Motor neuron (in vitro differentiated cells): Measurements from ENCODE around the gene NUMA1. TPM values are rescaled to one million over a fixed set of nuclear protein-coding genes. Genes with fewer than 3 reads are reported as not detected.

ENCODE experiments used
- ATAC-seq, 8 experiments: fragments of 200-7000 bp; cut with Tn5 transposase; replicated peaks in 6 of 8; 2 replicates each; pipeline ENCODE4 v1.8.0; 2021; ENCODE audit warnings: mild to moderate bottlenecking in 8 of 8, moderate library complexity in 8 of 8
- H3K27ac ChIP-seq, 2 donors: fragments of 250-450 bp; sonication (Bioruptor Pico); 2 replicates each; pipeline ENCODE4 v1.9.0; 2021; ENCODE audit warnings: antibody characterized with exemption in 2 of 2, mild to moderate bottlenecking in 2 of 2, moderate library complexity in 1 of 2
- H3K4me1 ChIP-seq, 2 donors: fragments of 250-450 bp; sonication (Bioruptor Pico); replicated peaks in 1 of 2; 2 replicates each; pipeline ENCODE4 v1.6.1; 2021; ENCODE audit warnings: antibody characterized with exemption in 2 of 2, mild to moderate bottlenecking in 2 of 2, moderate library complexity in 1 of 2
- H3K4me3 ChIP-seq, 5 donors: fragments of 250-450 bp; sonication (Bioruptor Pico); 2 replicates each; pipeline ENCODE4 v1.9.0; 2021; ENCODE audit warnings: antibody characterized with exemption in 5 of 5, mild to moderate bottlenecking in 5 of 5, moderate library complexity in 4 of 5
- WGBS, 10 experiments: fragments of 450-650 bp; shearing (Covaris generic); methylation state at CpG; one replicate each; pipeline ENCODE4 v1.0.0; 2022; 5-methylcytosine and 5-hydroxymethylcytosine counted together
- in situ Hi-C, 9 experiments: fragments of 400-800 bp; cut with MboI; loops; one replicate each; pipeline ENCODE4 v1.15.0; 2021; ENCODE audit warnings: low sequenced_read_pairs in 9 of 9, low pct_unique_long_range_greater_than_20kb in 2 of 9; ENCODE audit not compliant: unreplicated experiment in 9 of 9
- total RNA-seq, 8 experiments: library from RNA; unstranded; fragments of 300-600 nt; gene quantifications; 2 replicates each; pipeline versions ENCODE4 v1.2.3 to v1.2.4, GENCODE V29; 2022

The NUMA1 gene
- total RNA-seq, 8 experiments from 2014 or later, result 76.0 to 217 (median 95.6) TPM

DNA sequence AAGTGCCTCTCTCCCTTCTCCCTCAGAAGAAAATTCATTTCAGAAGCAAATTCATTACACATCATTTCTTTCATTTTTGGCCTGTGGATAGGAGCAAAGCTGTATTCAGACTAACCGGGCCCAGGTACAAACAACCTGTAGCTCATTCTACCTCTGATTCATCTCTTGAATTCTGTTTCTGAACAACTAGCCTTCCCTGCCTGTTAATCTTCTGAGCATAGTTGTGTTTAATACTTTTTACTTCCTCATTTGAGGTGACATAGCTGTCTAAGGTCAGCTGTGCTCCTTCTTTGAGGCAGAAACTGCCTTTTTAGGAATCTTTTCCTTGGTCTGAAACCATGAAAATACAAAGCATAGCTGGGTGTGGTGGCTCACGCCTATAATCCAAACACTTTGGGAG is 94.2 kb downstream of the NUMA1 start:
- no peaks in the 10 kb centered on the region for H3K4me1 ChIP-seq
- no peak overlapping the region for H3K4me3 ChIP-seq
- no peak for ATAC-seq
- 92 to 100% (median 100%) methylated on average over 1 to 2 of the region's 2 CpGs; no CpG with 5 or more reads in 2 of the 10 experiments for WGBS, 10 experiments
- H3K27ac ChIP-seq, result no peak overlapping the region
- in situ Hi-C loops, result no loop called here

DNA sequence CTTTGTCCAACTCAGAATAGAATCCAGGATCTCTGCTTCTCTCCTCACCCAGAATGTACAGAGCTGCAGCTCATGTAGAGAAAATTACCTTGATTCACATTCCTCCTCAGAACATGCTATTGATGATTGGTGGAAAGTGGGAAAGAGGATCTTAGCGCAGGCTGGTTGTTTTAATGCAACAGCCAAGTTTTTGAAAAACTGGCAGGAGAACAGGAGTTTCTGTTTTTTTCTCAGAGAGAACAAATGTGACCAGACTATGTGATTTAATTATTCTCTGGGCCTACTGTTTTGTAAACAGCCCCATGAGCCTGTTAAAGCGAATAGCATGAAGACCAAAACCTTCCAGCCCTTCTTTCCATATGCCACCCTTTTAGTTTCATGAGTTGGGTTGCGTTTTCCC is 100.7 kb downstream of the NUMA1 start:
- in situ Hi-C loops, result no loop called here
- WGBS, 10 experiments, result 50 to 100% (median 95%) methylated on average over 1 to 3 of the region's 3 CpGs

DNA sequence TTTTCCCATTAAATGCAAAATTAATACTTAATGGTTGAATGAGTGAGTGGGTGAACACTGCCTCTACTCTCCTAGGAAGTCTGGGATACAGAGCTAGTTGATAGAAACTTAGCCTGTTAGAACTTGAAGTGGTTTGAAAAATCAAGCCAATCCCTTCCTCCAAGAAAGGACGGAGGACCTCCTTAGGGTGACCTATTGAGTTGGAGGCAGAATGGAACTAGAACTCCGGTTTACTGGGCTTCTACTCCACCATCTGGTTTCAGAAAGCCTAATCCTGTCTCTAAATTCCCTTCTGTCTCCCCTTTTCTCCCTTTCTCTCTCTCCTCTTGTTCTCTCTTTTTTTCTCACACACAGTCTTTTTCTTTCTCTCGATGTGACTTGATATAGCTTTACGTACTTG is 101.2 kb downstream of the NUMA1 start:
- 81 to 100% (median 93%) methylated on average over 2 to 4 of the region's 4 CpGs for WGBS, 10 experiments
- in situ Hi-C loops, result no loop called here

More for the DNA sequence above, 100.7 kb downstream of the NUMA1 start:
- no peak overlapping the region for H3K27ac ChIP-seq
- no peaks in the 10 kb centered on the region for H3K4me1 ChIP-seq
- no peak overlapping the region for H3K4me3 ChIP-seq
- no peak for ATAC-seq

DNA sequence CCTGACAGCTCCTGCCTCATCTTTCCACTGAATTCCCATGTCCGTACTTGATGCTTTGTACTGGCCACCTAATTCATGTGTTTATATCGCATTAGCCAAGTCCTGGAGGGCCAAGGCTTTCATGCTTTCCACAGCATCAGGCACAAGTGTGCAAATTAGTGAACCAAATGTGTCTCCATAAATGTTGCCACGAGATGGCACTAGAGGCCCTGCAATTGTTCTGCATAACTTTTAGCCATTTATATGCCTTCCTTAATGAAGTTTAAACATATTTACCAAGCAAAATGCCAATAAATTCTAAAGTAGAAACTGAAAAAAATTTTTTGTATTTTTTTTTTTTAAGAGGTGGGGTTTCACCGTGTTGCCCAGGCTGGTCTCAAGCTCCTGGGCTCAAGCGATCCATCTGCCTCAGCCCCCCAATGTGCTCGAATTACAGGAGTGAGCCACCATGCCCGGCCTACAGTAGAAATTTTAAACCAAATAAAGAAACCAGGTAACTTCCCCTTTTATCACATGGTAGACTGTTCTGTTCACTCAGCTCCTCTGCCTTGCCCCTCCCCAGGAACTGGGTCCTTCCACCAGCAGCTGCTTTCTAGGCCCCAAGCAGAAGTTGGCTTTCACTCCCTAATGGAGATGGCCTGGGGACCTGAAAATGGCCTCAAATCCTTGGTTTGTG is 102.5 kb downstream of the NUMA1 start:
- H3K4me1 ChIP-seq, result no peaks in the 10 kb centered on the region
- in situ Hi-C loops, result no loop called here
- H3K4me3 ChIP-seq, result no peak overlapping the region
- H3K27ac ChIP-seq, result no peak overlapping the region
- ATAC-seq, result peak in 3 of 8 experiments; percentile 75 to 84 (median 77)
- 16 to 75% (median 59%) methylated on average over 2 to 7 of the region's 7 CpGs for WGBS, 10 experiments

More for the DNA sequence above, 101.2 kb downstream of the NUMA1 start:
- H3K4me1 ChIP-seq, result no peaks in the 10 kb centered on the region
- no peak overlapping the region for H3K4me3 ChIP-seq
- no peak for ATAC-seq
- H3K27ac ChIP-seq, result no peak overlapping the region

DNA sequence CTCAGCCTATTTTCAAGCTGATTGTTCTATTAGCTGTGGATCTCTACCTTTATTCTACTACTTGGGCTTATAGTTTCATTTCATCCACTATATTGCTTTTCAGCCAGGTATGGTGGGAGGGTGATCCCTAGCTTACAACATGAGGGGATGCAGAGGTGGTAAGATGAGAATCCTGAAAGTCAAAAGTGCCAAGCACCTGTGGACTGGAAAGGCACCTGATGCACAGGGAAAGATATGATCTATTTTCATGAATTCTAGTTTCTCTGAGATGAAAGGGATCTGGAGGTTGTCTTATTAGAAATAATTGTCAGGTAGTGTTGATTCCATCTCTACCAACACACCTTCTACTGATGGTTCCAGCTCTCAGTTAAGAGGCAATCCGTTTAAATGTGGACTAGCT is 103.3 kb downstream of the NUMA1 start:
- in situ Hi-C loops, result no loop called here
- 60 to 100% (median 80%) methylated on average over 1 of the region's 1 CpG; no CpG with 5 or more reads in 5 of the 10 experiments for WGBS, 10 experiments
- Histone ChIP-seq H3K4me1 (no peaks in the 10 kb centered on the region), H3K4me3 (no peak overlapping the region), H3K27ac (no peak overlapping the region)
- no peak for ATAC-seq

DNA sequence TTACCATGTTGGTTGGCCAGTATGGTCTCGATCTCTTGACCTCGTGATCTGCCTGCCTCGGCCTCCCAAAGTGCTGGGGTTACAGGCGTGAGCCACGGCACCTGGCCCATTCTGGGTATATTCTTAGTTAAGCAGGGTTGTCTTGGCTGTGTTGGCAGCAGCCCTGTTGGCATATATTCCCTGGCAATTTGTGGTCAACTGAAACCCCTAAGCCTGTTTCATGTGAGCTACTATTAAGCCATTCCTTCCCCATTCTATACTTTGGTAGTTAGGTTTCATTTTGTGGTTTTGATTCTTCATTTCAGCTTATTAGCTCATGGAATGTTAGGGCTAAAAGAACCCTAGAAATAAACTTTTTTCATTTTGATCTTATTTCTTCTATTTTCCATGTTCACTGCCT is 103.8 kb downstream of the NUMA1 start:
- WGBS, 10 experiments, result 100% methylated on average over 1 to 3 of the region's 5 CpGs; no CpG with 5 or more reads in 7 of the 10 experiments
- in situ Hi-C loops, result no loop called here
- H3K4me3 ChIP-seq, result no peak overlapping the region
- no peaks in the 10 kb centered on the region for H3K4me1 ChIP-seq
- no peak for ATAC-seq
- no peak overlapping the region for H3K27ac ChIP-seq

DNA sequence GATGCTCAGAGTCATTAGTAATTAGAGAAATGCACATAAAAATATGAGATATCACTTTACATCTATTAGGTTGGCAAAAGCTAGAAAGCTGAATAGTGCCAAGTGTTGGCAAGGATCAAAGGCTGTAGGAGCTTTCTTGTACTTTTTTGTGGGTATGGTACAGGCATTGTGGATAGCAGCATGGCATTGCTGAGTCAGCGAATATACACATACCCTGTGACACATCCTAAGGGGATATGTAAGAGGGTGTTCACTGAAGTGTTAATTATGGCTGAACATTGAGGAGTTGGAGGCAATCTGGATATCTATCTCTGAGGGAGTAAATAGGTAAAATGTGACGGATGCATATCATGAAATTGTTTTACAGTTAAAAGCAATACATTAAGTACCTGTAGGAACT is 108.7 kb downstream of the NUMA1 start:
- 75 to 100% (median 100%) methylated on average over 1 to 2 of the region's 2 CpGs; no CpG with 5 or more reads in 1 of the 10 experiments for WGBS, 10 experiments
- ATAC-seq, result peak in 2 of 8 experiments; percentile 70 to 75
- Histone ChIP-seq H3K4me3 (no peak overlapping the region), H3K27ac (no peak overlapping the region), H3K4me1 (no peaks in the 10 kb centered on the region)
- in situ Hi-C loops, result no loop called here

DNA sequence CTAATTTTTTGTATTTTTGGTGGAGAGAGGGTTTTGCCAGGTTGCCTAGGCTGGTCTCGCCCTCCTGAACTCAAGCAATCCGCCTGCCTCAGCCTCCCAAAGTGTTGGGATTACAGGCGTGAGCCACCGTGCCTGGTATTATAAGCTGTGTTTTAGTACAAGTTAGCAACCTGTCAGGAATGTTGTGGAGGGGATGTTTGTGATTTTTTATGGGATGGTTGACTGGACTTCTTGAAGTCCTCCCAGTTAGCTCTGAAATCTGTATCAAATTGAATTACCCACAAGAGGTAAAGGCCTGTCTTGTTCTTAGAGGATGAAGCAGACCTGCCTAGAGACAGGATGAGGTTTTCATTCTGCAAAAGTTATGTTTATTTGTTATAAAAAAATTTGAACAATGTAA is 115.7 kb downstream of the NUMA1 start:
- H3K4me3 ChIP-seq, result no peak overlapping the region
- ATAC-seq, result no peak
- H3K27ac ChIP-seq, result no peak overlapping the region
- WGBS, 10 experiments, result 80 to 100% (median 100%) methylated on average over 1 to 4 of the region's 4 CpGs; no CpG with 5 or more reads in 5 of the 10 experiments
- in situ Hi-C loops, result no loop called here
- no peaks in the 10 kb centered on the region for H3K4me1 ChIP-seq

DNA sequence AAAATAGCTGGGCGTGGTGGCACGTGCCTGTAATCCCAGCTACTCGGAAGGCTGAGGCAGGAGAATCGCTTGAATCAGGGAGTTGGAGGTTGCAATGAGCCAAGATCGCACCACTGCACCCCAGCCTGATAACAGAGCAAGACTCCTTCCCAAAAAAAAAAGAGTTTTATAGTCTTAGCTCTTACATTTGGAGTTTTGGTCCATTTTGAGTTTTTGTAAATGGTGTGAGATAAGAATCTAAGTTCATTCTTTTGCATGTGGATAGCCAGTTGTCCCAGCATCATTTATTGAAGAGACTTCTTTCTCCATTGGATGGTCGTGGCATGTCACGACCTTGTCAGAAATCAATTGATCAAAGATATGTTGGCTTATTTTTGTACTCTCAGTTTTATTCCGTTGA is 116.9 kb downstream of the NUMA1 start:
- H3K27ac ChIP-seq, result no peak overlapping the region
- in situ Hi-C loops, result no loop called here

DNA sequence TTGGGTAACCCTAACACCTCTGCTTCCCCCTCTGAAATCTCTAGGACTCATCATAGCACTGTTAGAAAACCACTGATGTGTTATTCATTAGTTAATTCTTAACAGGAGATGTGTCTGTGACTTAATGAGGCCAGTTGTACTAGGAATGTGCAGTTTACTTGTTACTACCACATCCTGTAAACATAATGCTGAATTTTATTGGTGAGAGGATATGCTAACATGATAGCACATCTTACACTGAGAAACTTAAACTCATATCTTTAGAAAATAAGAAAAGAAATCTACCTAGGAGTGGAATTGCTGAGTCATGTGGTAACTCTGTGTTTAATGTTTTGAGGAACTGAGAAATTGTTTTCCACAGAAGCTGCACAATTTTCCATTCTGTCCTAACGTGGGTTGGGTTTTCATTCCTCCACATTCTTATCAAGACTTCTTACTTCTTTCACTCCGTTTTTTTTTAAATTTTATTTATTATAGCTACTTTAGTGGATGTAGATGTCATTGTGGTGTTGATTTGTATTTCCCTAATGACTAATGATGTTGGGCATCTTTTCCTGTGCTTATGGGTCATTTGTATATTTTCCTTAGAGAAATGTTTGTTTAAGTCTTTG is 117.8 kb downstream of the NUMA1 start:
- H3K4me1 ChIP-seq, result no peaks in the 10 kb centered on the region
- ATAC-seq, result peak in 2 of 8 experiments; percentile 23 to 34
- WGBS, 10 experiments, result 0 to 100% (median 85%) methylated on average over 1 to 2 of the region's 2 CpGs; no CpG with 5 or more reads in 1 of the 10 experiments
- no peak overlapping the region for H3K27ac ChIP-seq
- in situ Hi-C loops, result no loop called here
- no peak overlapping the region for H3K4me3 ChIP-seq

More for the DNA sequence above, 116.9 kb downstream of the NUMA1 start:
- H3K4me3 ChIP-seq, result no peak overlapping the region
- no peaks in the 10 kb centered on the region for H3K4me1 ChIP-seq
- WGBS, 10 experiments, result 80 to 100% (median 97%) methylated on average over 1 to 8 of the region's 8 CpGs
- no peak for ATAC-seq

DNA sequence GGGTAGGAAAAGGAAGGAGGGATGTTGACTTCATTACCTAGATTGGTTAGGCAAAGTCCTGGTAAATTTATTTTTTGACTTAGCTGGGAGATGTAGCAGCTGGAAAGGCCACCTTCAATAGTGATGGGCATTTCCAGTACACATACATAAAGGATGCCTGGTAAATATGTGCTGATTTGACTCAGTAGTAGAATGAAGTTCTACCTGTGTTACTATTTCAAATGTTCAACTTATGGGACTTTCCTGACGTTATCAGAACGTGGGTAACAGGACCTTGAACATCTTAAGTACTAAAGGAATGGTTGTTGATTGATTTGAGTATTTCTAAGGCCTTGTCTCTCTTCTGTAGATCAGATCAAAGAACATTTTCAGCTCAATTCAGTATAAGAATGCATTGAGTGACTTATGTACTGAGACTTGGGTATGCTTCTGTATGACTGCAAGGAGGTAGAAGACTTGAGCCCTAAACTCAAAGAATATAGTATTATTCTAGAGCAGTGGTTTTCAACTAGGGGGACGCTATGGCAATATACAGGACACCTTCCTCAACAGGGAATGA is 124.4 kb downstream of the NUMA1 start:
- in situ Hi-C loops, result no loop called here
- H3K4me1 ChIP-seq, result no peaks in the 10 kb centered on the region
- WGBS, 10 experiments, result 63 to 100% (median 93%) methylated on average over 2 to 3 of the region's 3 CpGs; no CpG with 5 or more reads in 6 of the 10 experiments
- H3K27ac ChIP-seq, result no peak overlapping the region
- no peak for ATAC-seq
- H3K4me3 ChIP-seq, result no peak overlapping the region
